ENCODE data around the gene KLHL26.

The KLHL26 gene

GRCh38 chr19:18651733-18652132 is 14.9 kb downstream of the KLHL26 start:
- TF ChIP-seq CTCF (IDR thresholded peaks at IDR 0.05; ENCODE audit: insufficient read depth, low read length, poor library complexity, severe bottlenecking), result no peak
- H3K27me3 ChIP-seq (replicated peaks; ENCODE audit: control insufficient read depth, insufficient read depth, low read length), result no peaks in the 10 kb centered on the region
- DNase-seq (ENCODE audit: extremely low read depth, insufficient read length), result no peak
- H3K36me3 ChIP-seq (ENCODE audit: control insufficient read depth, insufficient read depth, low read length), result peaks cover 2% of the 10 kb centered on the region
- H3K4me3 ChIP-seq (replicated peaks; ENCODE audit: low read depth, low read length), result no peak overlapping the region

DNA sequence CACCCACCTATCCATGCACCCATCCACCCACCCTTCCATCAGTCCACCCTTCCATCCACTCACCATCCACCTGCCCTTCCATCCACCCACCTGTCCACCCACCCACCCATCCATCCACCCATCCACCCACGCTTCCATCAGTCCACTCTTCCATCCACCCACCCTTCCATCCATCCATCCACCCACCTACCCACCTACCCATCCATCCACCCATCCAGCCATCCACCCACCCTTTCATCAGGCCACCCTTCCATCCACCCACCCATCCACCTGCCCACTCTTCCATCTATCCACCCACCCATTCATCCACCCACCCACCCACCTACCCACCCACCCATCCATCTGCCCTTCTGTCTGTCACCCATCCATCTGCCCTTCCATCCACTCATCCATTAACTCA is 17.0 kb downstream of the KLHL26 start:
- TF ChIP-seq CTCF (IDR thresholded peaks at IDR 0.05; ENCODE audit: insufficient read depth, low read length, poor library complexity, severe bottlenecking), result no peak
- no peak overlapping the region for H3K4me3 ChIP-seq (replicated peaks; ENCODE audit: low read depth, low read length)
- DNase-seq (ENCODE audit: extremely low read depth, insufficient read length), result no peak
- H3K27me3 ChIP-seq (replicated peaks; ENCODE audit: control insufficient read depth, insufficient read depth, low read length), result no peaks in the 10 kb centered on the region
- H3K36me3 ChIP-seq (ENCODE audit: control insufficient read depth, insufficient read depth, low read length), result no peaks in the 10 kb centered on the region

GRCh38 chr19:18654469-18654868 is 17.6 kb downstream of the KLHL26 start:
- H3K27me3 ChIP-seq (replicated peaks; ENCODE audit: control insufficient read depth, insufficient read depth, low read length), result no peaks in the 10 kb centered on the region
- no peak for DNase-seq (ENCODE audit: extremely low read depth, insufficient read length)
- no peak overlapping the region for H3K4me3 ChIP-seq (replicated peaks; ENCODE audit: low read depth, low read length)
- no peak for TF ChIP-seq CTCF (IDR thresholded peaks at IDR 0.05; ENCODE audit: insufficient read depth, low read length, poor library complexity, severe bottlenecking)
- no peaks in the 10 kb centered on the region for H3K36me3 ChIP-seq (ENCODE audit: control insufficient read depth, insufficient read depth, low read length)

DNA sequence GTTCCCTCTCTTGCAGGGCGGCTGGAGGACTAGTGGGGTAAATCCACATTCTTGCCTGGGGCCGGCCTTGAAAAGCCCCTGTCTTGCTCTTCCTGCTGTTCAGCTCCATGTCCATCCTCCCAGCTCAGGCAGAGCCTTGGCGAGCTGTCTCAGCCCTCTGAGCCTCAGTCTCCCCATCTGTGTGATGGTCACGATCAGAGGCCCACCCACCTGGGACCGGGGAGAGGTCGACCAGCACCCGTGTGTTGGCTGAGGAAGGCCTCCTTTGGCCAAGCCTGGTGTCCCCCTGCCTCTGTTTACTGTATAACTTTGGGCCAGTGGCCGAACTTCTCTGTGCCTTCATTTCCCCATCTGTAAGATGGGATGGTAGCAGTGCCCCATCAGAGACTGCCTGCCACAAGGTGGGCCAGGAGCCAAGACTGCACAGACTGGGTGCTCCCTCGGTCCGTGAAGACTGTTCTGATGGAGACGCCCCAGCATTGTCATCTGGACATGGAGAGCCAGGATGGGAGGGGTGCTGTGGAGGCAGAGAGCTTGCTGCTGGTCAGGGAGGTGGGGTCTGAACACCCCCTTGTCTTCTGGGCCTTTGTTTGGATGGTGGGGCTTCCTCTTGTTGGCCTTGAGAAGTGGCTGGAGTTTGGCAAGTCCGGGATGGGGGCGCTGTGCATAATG is 18.5 kb downstream of the KLHL26 start:
- H3K4me3 ChIP-seq (replicated peaks; ENCODE audit: low read depth, low read length), result no peak overlapping the region

GRCh38 chr19:18656337-18657086 is 19.7 kb downstream of the KLHL26 start:
- Histone ChIP-seq H3K27me3 (replicated peaks; ENCODE audit: control insufficient read depth, insufficient read depth, low read length) (no peaks in the 10 kb centered on the region), H3K36me3 (ENCODE audit: control insufficient read depth, insufficient read depth, low read length) (no peaks in the 10 kb centered on the region), H3K4me3 (replicated peaks; ENCODE audit: low read depth, low read length) (no peak overlapping the region)
- TF ChIP-seq CTCF (IDR thresholded peaks at IDR 0.05; ENCODE audit: insufficient read depth, low read length, poor library complexity, severe bottlenecking), result no peak
- DNase-seq (ENCODE audit: extremely low read depth, insufficient read length), result no peak

More for the DNA sequence above, 18.5 kb downstream of the KLHL26 start:
- H3K27me3 ChIP-seq (replicated peaks; ENCODE audit: control insufficient read depth, insufficient read depth, low read length), result no peaks in the 10 kb centered on the region
- H3K36me3 ChIP-seq (ENCODE audit: control insufficient read depth, insufficient read depth, low read length), result no peaks in the 10 kb centered on the region
- DNase-seq (ENCODE audit: extremely low read depth, insufficient read length), result no peak
- no peak for TF ChIP-seq CTCF (IDR thresholded peaks at IDR 0.05; ENCODE audit: insufficient read depth, low read length, poor library complexity, severe bottlenecking)
